CD4-positive, alpha-beta T cell treated with Interleukin-17A for 4 hours (primary cell): Measurements from ENCODE around the gene NDUFB7.
A peak's percentile ranks its signal among the peaks of the same experiment; 100 is the strongest.
"Not testable (repeated sequence)": the region's sequence is repeated elsewhere in the genome, so short reads cannot be mapped to it uniquely, and the experiment has no call there.

Source experiments
- DNase-seq: peaks from one replicate; pipeline ENCODE4 v3.0.0-alpha.2; 2020; ENCODE audit warnings: mixed read lengths

NDUFB7 gene

DNA sequence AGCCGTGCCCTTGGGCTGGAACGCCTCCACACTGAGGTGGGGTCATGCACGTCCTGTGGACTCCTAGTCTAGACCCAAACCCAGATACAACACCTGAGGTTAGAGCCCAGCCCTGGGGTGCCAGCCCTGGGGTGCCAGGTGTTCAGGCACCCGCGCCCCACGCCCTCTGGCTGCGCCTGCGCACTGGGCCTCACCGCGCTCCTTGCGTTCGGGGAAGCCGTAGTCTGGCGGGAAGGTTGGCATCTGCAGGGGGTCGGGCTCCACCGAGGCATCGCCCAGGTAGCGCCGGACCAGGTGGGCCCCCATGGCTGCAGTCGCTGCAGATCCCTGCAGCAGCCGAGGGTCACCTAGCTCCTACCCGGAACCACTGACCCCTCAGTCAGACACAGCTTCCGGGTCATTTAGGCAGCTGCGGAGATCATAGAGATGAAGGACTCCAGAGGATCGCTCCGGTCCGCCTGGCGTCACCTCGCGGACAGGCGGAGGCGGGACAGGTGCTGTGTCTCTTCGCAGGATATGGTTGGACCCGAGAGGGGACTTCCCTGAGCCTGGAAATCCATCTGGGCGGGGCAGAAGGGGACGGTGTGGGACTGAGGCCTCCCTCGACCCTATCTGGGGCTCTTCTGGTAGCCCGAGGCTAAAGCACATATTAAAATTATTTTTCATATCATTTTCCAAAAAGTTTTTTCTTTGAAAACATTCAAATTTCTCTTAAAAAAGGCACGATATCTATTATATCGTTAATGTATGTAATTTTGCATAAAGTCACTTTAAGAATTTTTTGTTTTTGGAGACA, at the start of gene NDUFB7:
TSS of gene NDUFB7 (minus strand) at position 372 of the 796 bp plus-strand sequence. CDS start at position 306, 66 bp downstream.
- DNase-seq: peak; percentile 91

DNA sequence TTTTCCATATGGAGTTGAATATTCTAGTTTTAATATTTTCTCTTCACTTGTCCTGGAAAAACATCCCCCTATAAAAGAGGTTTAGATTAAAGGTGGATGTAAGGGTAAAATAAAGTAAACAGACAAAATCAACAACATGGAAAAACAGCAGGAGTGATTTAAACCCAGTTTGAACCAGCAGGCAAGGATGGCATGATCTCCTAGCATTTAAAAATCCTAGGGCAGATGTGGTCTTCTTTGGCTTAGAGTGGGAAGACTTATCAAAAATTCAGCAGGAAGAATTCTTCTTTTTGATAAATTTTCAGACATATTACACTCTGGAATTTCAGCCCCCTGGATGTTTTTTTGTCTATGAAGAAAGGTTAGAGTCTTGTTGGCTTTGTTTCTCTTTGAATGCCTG, 47.5 kb upstream of the NDUFB7 start:
- no peak for DNase-seq

DNA sequence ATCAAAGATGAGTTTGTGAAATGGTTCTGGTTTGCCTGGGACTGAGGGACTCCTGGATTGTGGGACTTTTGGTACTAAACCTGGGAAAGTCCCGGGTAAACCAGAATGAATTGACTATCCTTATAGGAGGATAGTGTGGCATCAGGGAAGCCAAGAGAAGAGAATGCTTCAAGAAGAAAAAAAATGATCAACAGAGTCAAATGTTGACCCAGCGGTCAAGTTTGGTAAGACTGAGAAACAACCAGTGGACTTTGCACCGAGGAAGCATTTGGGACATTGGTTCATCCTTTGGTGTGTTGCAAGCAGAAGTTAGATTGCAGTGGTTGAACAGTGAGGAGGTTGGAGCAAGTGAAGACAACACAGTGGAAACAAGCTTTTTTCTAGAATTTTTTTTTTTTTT, 44.5 kb upstream of the NDUFB7 start:
- DNase-seq: no peak

- DNase-seq: no peak
Observed at GRCh38 chr19:14615623-14616022, 43.8 kb upstream of the NDUFB7 start.

- DNase-seq: no peak
Observed at GRCh38 chr19:14614099-14614412, 42.2 kb upstream of the NDUFB7 start.

- DNase-seq: not testable (repeated sequence)
Observed at GRCh38 chr19:14613399-14614098, 41.7 kb upstream of the NDUFB7 start.

DNA sequence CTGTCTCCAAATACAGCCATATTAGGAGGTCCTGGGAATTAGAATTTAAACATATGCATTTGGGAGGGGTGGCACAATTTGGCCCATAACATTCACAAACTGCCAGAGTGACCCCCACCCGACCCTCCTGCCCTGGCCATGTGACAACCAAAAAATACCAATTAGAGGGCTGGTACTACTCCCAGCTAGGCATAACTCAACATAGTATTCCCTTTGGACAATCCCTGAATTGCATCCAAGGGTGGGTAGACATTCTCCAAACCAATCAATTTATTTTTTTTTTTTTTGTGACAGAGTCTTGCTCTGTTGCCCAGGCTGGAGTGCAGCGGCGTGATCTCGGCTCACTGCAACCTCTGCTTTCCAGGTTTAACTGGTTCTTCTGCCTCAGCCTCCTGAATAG, 40.8 kb upstream of the NDUFB7 start:
- DNase-seq: no peak

- DNase-seq: not testable (repeated sequence)
Observed at GRCh38 chr19:14612242-14612641, 40.4 kb upstream of the NDUFB7 start.

DNA sequence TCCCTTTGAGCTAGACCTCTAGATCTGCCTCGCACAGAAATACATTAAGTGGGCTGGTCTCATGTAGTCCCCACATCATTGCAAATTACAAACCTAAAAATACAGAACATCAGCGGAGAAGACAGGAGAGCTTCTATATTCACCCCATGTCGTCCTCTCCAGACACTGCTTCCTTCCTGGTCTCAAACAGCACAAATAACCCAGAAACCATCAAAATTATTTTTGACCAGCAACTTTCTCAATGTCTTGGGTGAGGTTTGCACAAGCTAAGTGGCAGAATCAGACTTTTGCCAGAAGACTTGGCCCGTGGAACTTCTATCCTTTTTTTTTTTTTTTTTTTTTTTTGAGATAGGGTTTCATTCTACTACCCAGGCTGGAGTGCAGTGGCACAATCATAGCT, 39.2 kb upstream of the NDUFB7 start:
- DNase-seq: no peak

- DNase-seq: no peak
Observed at GRCh38 chr19:14606627-14607026, 34.8 kb upstream of the NDUFB7 start.

- DNase-seq: no peak
Observed at GRCh38 chr19:14603990-14604387, 32.1 kb upstream of the NDUFB7 start.

GRCh38 chr19:14599548-14600147, 27.8 kb upstream of the NDUFB7 start:
- no peak for DNase-seq

DNA sequence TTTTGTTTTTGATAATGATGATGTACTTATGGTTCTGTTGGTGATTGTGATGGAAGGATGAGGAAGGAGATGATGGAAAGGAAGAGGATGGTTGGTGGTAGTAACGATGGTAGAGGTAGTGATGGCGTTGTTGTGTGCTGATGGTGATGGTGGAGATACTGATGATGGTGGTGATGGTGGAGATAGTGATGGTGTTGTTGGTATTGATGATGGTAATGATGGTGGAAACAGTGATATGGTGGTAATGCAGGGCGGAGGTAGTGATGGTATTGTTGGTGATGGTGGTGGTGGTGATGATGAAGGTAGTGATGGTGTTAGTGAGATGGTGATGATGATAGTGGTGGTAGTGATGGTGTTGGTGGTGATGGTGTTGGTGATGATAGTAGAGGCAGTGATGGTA, 23.7 kb upstream of the NDUFB7 start:
- no peak for DNase-seq

- not testable (repeated sequence) for DNase-seq
Observed at GRCh38 chr19:14589433-14589832, 17.6 kb upstream of the NDUFB7 start.

DNA sequence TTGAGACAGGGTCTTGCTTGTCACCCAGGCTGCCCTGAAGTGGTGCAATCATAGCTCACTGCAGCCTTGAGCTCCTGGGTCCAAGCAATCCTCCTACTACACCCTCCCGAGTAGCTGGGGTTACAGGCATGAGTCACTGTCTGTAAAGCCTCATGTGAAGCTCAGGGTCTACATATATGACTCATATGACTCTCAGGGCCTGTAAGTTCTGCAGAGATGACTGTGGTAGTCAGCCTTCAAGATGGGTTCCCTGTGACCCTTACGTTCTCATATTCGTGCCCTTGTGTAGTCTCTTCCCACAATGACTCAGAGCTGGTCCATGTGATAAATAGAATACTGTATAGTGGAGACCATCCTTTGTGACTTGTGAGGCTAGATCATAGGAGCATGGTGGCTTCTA, 13.3 kb upstream of the NDUFB7 start:
- DNase-seq: not testable (repeated sequence)

- not testable (repeated sequence) for DNase-seq
Observed at GRCh38 chr19:14584372-14584771, 12.5 kb upstream of the NDUFB7 start.

- no peak for DNase-seq
Observed at GRCh38 chr19:14582894-14583340, 11.1 kb upstream of the NDUFB7 start, which contains the start of gene CLEC17A. Gene CLEC17A (plus strand): TSS chr19:14583084. CDS start chr19:14583161, 77 bp downstream.

DNA sequence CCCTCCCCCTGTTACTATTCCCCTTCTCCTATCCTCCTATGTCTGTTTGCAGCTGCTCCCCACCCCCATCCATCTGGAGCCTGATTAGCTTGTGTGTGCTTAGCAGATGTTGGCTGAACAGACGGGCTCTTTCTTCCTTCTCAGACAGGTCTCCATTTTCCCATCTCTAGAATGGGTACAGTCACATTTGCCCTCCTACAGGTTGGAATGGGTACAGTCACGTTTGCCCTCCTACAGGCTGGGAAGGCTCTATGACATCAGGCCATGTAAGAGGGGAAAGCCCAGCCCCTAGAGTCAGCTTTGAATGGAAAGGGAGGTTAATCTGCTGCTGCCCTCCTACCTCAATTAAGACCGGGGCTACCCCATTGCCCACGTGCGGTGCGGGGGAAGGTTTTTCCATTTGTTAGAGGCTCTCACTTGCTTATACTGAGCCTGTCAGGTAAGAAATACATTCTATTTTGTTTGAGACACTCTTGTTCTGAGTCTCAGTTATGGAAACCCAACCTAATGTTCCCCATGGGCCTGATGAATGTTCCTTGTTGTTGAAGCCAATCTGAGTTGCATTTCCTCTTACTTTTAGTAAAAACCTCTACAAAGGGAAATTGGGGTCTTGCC, 8.9 kb upstream of the NDUFB7 start:
- no peak for DNase-seq

DNA sequence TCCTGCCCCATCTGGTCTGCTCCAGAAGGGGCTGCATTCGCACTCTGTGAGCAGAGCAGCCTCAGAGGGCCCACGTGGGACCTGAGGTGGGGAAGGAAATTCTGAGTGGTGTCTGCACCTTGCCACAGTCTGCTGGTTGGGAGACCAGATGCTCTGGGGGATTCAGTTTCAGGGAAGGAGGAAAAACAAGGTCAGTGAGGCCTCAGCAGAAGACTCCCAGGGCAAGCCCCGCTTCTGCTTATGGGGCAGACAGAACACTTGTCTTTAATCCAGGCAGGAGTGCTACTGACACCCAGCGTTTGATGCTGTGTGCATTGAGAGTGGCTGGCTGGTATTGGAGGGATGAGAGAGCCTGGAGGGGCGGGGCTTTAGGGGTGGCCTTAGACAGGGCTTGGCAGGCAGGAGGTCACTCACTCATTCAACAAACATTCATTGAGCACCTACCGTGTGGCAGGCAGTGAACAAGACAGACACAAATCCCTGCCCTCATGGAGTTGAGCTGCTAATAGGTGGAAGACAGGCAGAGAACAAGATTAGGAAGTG, 6.1 kb upstream of the NDUFB7 start:
- no peak for DNase-seq

- no peak for DNase-seq
Observed at GRCh38 chr19:14577264-14577663, 5.4 kb upstream of the NDUFB7 start.

GRCh38 chr19:14576363-14576762, 4.5 kb upstream of the NDUFB7 start:
- no peak for DNase-seq

DNA sequence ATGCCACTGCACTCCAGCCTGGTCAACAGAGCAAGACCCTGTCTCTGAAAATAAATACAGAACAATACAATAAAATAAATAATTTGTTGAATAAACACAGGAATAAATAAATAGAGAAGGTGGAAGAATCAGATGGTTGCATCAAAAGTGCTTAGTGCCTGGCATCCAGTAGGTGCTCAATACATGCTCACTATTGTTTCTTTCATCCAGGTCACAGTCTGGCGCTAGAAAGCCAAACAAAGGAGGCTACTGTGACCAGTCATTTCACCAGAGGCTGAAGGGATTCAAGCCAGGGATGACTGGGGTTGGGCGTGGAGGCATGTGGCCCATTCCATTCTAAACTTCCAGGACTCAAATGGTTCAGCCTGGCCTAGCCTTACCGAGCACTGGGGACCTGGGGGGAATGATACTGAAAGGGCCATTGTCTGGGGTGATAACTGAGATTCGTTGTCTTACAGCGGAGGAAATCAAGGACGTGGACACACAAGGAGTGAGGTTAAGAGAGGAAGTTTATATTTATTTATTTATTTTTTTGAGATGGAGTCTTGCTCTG, 3.6 kb upstream of the NDUFB7 start:
- no peak for DNase-seq
